Right ventricle myocardium inferior (tissue), 1 donor: ENCODE measurements around the gene GH2. TPM values are rescaled to one million over a fixed set of nuclear protein-coding genes. Genes with fewer than 3 reads are reported as not detected.
"Not testable (repeated sequence)": the region's sequence is repeated elsewhere in the genome, so short reads cannot be mapped to it uniquely, and the experiment has no call there.

Experiments
- ATAC-seq: fragments of 200-7000 bp; cut with Tn5 transposase; one replicate; pipeline ENCODE4 v1.9.1; 2020; ENCODE audit warnings: mild to moderate bottlenecking, moderate library complexity
- DNase-seq: peaks from one replicate; pipeline ENCODE4 v3.0.0; 2021; ENCODE audit errors: missing footprints
- intact Hi-C: fragments of 100-400 bp; cut with DNase I; formaldehyde crosslinking; loops from one replicate; pipeline ENCODE4 v1.11.0; 2022
- total RNA-seq: library from RNA; stranded (reverse); fragmentation: NEBNext Ultra II Directional; extraction: Animal tissue kit (Norgen Biotek cat#: 25700); gene quantifications from one replicate; pipeline ENCODE4 v1.2.1, GENCODE V29; 2021
- donor health status: DM: no; HTN: yes; CAD: no; lungs with severe emphysema.

The GH2 gene
- total RNA-seq, 1 donor from 2014 or later, result not detected

DNA sequence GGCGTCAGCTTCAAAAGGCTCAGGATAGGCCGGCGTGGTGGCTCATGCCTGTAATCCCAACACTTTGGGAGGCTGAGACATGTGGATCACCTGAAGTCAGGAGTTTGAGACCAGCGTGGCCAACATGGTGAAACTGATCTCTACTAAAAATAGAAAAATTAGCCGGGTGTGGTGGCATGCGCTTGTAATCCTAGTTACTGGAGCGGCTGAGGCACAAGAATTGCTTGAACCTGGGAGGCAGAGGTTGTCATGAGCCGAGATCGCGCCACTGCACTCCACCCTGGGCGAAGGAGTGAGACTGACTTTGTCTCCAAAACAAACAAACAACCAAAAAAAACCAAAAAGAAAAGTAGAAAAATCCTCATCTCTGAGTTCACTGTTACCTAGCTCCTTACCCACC lies 3.4 kb upstream of the GH2 start:
- ATAC-seq, DNase-seq, intact Hi-C loops: not testable (repeated sequence)

- ATAC-seq, DNase-seq, intact Hi-C loops: not testable (repeated sequence)
Observed at GRCh38 chr17:63882626-63883126, 932 bp upstream of the GH2 start.

GRCh38 chr17:63881337-63881736 lies 407 bp downstream of the GH2 start:
- DNase-seq, intact Hi-C loops: not testable (repeated sequence)
- peak; percentile 58 for ATAC-seq

GRCh38 chr17:63880706-63881105 lies 1.0 kb downstream of the GH2 start:
- ATAC-seq, result no peak
- intact Hi-C loops, result no loop called here
- DNase-seq, result no peak

GRCh38 chr17:63878413-63878812 lies 3.3 kb downstream of the GH2 start:
- ATAC-seq, intact Hi-C loops, DNase-seq: not testable (repeated sequence)

- DNase-seq, intact Hi-C loops, ATAC-seq: not testable (repeated sequence)
Observed at GRCh38 chr17:63874693-63875092, 7.1 kb downstream of the GH2 start.

DNA sequence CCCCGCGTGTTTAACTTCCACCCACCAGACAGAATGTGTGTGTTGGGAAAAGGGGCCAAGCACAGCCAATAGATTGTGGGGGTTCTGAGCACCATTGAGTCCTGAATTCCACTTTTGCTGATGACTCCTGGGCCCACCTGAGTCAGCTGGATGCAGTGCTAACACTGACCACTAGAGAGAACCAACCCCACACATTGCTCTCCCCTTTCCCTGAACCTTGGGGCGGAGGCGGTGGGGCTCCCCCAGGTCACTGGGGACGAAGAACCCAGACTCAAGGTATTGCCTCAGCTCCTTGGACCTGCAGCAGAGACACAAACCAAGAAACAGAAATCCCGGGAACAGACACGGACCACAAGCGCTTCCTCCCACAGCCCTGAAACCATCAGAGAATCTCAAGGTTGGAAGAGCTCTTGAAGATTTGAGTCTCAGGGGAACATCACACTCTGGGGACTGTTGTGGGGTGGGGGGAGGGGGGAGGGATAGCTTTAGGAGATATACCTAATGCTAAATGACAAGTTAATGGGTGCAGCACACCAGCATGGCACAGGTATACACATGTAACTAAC lies 7.6 kb downstream of the GH2 start:
- ATAC-seq, DNase-seq, intact Hi-C loops: not testable (repeated sequence)

- DNase-seq, intact Hi-C loops, ATAC-seq: not testable (repeated sequence)
Observed at GRCh38 chr17:63873577-63873976, 8.2 kb downstream of the GH2 start, which contains the start of gene CSH2. Gene CSH2, minus strand, starts transcription at chr17:63873677. Its CDS starts 63 bp downstream, at chr17:63873614.

GRCh38 chr17:63871646-63872365 lies 9.9 kb downstream of the GH2 start:
- DNase-seq, intact Hi-C loops, ATAC-seq: not testable (repeated sequence)

DNA sequence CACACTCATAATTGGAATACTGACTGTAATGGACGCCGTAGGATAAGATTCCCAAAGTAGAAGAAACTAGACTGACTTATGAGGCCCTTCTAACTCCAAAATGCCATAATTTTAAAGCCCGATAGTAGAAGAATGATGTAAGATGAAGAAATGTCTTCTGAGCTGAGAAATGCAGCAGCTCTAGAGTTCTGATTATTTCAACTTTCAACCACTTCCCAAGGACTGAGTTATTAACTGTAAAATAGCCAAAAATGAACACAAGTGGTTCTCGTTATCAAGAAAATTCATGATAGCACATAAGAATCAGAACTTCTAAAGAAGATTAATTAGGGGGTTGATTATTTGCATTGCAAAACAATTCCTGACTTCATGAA lies 11.5 kb downstream of the GH2 start:
- DNase-seq, ATAC-seq, intact Hi-C loops: not testable (repeated sequence)

- intact Hi-C loops, ATAC-seq, DNase-seq: not testable (repeated sequence)
Observed at GRCh38 chr17:63869491-63870291, 12.1 kb downstream of the GH2 start.

- intact Hi-C loops, DNase-seq: not testable (repeated sequence)
- ATAC-seq, result peak; percentile 34
Observed at GRCh38 chr17:63866625-63867024, 15.1 kb downstream of the GH2 start.

- ATAC-seq (no peak), DNase-seq (no peak)
- intact Hi-C loops, result no loop called here
Observed at GRCh38 chr17:63859257-63859656, 22.5 kb downstream of the GH2 start.

DNA sequence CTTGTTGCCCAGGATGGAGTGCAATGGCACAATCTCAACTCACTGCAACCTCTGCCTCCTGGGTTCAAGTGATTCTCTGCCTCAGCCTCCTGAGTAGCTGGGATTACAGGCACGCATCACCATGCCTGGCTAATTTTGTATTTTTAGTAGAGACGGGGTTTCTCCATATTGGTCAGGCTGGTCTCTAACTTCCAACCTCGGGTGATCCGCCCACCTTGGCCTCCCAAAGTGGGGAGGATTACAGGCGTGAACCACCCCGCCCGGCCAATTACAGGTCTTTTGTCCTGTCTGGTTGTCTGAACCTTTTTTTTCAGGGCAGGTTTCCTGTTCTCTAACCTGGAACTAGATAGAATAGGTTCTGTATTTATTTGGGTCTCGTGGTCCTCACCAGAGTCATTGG lies 25.3 kb downstream of the GH2 start:
- ATAC-seq, intact Hi-C loops, DNase-seq: not testable (repeated sequence)

DNA sequence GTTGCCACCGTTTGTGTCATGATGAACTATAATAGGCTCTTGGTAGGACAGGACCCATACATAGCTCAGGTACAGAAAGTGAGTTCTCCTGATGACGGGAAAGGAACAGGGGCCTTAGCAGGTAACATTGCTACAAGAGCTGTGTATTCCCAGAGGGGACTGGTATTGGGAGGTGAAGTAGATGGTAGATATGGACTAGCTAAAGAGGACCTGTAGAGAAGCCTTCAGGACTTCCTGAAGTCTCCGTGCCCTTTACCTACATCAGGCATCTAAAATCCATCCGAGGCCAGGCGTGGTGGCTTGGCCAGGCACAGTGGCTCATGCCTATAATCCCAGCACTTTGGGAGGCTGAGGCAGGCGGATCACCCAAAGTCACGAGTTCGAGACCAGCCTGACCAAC lies 26.6 kb downstream of the GH2 start:
- ATAC-seq (no peak), DNase-seq (no peak)
- intact Hi-C loops, result no loop called here

DNA sequence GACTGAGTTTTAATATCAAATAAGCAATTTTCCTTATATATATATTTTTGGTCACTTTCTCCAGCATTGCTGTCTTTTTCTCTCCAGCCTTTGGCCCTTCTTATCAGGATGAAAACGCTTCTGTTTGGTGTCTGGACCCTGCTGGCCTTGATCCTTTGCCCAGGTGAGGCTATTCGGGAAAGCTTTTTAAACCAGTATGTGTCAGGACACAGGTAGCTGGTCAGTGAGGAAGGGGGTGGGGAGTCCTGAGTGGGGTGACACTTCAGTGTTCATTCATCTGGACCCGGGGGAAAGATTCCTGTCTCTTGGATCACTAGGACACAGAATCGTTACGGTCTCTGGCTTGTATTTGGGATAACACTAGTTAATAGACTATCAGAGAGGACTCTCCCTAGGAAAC lies 27.0 kb downstream of the GH2 start:
- DNase-seq, result no peak
- no peak for ATAC-seq
- intact Hi-C loops, result no loop called here

DNA sequence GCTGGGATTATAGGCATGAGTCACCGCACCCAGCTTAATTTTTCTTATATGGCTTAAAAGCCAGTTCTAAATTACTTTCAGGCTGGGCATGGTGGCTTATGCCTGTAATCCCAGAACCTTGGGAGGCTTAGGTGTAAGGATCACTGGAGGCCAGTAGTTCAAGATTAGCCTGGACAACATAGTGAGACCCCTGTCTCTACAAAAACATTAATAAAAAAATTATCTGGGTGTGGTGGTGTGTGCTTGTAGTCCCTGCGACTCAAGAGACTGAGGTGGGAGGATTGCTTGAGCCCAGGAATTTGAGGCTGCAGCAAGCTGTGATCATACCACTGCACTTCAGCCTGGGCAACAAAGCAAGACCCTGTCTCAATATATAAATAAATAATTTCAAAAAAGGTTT lies 28.5 kb downstream of the GH2 start:
- ATAC-seq (no peak), DNase-seq (no peak)
- intact Hi-C loops, result no loop called here

GRCh38 chr17:63850401-63850800 lies 31.3 kb downstream of the GH2 start:
- intact Hi-C loops, result no loop called here
- ATAC-seq, result no peak
- no peak for DNase-seq
